ENCODE results near the gene SLC51A. TPM values are rescaled to one million over a fixed set of nuclear protein-coding genes. Genes with fewer than 3 reads are reported as not detected.

The SLC51A gene
- total RNA-seq, 1 experiment from 2014 or later, result not detected

DNA sequence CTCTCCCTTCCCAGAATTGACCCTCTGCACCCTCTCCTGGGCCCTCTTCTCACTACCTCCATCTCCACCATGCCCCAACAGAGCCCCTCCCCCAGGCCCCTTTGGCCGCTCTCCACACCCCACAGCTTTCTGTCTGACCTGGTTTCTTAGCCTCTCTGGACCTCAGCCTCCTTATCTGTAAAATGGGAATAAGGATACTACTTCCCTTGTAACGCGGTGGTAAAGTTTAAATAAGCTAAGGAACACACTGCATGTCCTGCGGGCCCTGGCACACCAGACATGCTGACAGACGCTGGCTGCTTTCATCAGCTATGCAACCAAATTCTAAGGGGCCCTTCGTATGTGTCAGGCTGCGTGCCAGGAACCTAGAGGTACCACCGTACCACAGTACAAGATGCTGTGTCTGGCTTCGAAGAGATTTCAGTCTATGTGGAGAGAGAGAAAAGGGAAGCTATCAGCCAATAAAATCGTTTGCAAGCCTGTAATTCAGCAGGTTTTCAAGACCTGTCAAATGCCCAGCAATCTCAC is 777 bp upstream of the SLC51A start:
- no peak for DNase-seq (ENCODE audit: low spot score)

DNA sequence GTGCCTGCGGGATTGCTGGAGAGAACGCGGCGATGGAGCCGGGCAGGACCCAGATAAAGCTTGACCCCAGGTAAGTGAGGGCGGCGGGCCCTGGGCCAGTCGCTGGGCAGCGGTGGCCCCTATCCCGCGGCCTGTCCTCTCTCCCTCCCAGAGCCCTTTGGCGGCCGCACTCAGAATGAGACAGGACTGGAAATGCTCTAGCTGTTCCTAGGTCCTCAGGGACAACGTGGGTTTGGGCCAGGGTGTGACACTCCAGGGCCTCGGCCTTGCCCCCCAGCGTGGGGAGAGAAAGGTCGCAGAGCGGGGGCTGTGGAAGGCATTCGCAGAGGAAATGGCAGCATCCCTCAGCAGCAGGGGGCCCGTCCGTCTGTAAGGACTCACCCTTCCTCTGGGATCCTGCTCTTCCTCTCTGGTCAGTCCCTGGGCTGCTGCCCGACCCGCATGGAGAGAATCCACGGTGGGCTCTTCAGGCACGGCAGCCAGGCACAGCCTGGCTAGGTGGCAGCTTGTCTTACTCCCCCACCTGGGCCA is 412 bp downstream of the SLC51A start:
- DNase-seq (ENCODE audit: low spot score), result no peak

- DNase-seq (ENCODE audit: low spot score), result no peak
Measured at GRCh38 chr3:196217307-196218154, 1.2 kb downstream of the SLC51A start.

GRCh38 chr3:196218155-196218712 is 1.9 kb downstream of the SLC51A start:
- DNase-seq (ENCODE audit: low spot score), result no peak

DNA sequence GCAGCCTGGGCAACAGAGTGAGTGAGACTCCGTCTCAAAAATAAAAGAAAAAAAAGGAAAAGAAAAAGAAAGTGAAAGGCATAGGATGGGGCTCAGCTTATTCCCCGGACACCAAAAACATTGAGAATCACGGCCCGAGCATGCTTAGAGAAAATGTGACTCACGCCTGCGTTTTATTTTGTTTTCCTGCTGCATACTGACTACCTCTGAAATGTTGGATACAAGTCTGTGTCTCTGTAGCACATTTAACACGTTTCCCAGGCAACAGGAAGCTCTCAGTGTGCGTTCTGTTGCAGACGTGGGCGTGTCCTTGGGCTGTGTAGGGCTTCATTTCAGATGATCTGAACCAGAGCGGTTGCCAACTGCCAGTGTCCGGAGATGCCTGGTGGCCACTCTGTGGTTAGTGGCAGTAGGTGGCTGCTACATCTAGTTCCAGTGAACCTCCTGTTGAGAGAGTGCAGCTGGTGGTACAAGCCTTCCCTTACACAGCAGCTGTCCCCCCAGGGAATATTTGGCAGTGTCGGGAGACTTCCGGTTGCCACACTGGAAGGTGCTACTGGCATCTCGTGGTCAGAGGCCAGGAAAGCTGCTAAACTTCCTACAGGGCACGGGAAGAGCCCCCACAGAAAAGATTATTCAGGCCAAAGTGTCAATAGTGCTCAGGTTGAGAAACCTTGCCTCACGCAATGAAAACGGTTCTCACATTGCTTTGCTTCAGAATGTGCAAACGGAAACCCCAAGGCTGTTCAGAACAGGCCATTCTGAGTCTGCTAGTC is 3.0 kb downstream of the SLC51A start:
- DNase-seq (ENCODE audit: low spot score), result peak; percentile 94

DNA sequence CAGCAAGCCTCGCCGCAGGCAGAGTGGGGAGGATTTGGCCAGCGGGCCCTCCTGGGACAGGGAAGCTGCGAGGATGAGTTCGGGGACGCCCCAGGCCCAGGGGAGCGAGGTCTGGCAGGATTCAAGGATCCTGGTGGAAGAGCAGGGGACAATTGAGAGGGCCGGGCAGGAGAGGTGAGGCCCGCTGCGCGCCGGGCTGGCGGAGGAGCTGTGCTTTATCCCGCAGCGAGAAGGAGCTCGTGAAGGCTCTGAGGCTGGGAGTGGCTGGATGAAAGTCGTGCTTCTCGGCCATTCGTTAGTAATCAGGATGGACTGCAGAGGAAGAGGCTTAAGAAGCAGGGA is 3.6 kb downstream of the SLC51A start:
- no peak for DNase-seq (ENCODE audit: low spot score)

- DNase-seq (ENCODE audit: low spot score), result no peak
Measured at GRCh38 chr3:196220587-196220986, 4.3 kb downstream of the SLC51A start.

- no peak for DNase-seq (ENCODE audit: low spot score)
Measured at GRCh38 chr3:196220991-196221390, 4.7 kb downstream of the SLC51A start.

GRCh38 chr3:196222876-196223595 is 6.7 kb downstream of the SLC51A start:
- no peak for DNase-seq (ENCODE audit: low spot score)

DNA sequence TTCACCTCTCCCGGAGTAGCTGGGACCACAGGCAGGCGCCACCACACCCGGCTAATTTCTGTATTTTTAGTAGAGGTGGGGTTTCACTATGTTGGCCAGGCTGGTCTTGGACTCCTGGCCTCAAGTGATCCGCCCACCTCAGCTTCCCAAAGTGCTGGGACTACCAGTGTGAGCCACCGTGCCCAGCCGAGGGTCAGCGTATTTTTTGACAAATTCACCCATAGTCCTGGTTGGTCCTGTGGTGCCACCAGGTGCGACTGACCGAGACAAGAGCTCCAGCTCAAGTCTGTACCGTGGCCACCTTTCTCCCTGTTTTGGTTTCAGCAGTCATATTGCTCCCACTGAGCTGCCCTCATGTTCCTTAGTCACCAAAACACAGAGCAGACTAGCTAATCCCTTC is 8.8 kb downstream of the SLC51A start:
- DNase-seq (ENCODE audit: low spot score), result no peak

DNA sequence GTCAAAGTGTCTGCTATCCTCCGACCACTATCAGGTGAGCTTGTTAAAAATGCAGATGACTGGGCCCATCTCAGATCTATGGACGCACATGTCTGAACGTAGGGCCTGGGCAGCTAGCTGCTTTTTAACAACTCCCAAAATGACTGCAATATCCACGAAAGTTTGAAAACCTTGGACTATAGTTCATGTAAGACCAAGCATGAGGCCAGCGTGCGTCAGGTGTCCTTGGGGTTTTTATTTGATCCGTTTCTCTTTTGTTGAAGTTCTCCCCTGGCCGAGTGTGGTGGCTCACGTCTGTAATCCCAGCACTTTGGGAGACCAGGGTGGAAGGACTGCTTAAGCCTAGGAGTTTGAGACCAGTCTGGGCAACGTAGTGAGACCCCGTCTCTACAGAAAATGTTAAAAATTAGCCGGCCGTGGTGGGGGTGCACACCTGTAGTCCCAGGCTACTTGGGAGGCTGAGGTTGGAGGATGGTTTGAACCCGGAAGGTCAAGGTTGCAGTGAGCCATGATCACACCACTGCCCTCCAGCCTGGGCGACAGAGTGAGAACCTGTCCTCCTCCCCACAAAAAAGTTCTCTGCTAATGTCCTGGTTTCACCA is 9.5 kb downstream of the SLC51A start:
- no peak for DNase-seq (ENCODE audit: low spot score)

- no peak for DNase-seq (ENCODE audit: low spot score)
Measured at GRCh38 chr3:196227121-196227561, 10.8 kb downstream of the SLC51A start.

DNA sequence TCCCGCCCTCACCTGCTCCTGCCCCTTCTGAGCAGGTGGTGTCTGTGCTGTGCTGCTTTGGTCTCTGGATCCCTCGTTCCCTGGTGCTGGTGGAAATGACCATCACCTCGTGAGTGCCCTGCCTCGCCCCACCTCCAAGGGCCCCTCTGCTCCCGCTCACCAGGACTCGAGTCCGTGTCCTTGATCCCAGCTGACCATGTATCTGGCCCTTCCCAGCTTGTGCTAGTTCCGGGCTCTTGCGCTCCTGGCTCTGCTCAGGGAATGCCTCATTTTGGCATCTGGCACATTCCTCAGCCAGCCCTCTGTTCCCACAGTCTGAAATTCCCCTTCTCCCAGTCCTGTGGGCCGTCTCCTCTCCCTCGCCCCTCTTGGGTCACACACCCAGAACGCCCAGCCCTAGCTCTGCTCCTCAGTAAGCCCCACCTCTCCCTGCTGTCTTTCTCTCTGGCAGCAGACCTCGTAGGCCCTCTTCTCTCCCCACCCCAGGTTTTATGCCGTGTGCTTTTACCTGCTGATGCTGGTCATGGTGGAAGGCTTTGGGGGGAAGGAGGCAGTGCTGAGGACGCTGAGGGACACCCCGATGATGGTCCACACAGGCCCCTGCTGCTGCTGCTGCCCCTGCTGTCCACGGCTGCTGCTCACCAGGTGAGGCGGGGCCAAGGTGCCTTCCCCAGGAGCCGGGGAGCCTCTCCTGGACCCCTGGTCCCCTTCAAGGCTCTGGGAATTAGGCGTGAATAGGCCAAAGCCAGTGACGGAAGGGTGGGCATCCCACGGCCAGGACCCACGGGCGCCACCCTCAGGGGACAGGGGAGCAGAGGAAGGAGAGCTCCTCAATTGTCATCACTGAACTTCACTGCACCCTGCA is 11.5 kb downstream of the SLC51A start:
- DNase-seq (ENCODE audit: low spot score), result no peak

- DNase-seq (ENCODE audit: low spot score), result no peak
Measured at GRCh38 chr3:196232154-196232881, 16.0 kb downstream of the SLC51A start.

GRCh38 chr3:196232882-196233251 is 16.5 kb downstream of the SLC51A start:
- DNase-seq (ENCODE audit: low spot score), result no peak

DNA sequence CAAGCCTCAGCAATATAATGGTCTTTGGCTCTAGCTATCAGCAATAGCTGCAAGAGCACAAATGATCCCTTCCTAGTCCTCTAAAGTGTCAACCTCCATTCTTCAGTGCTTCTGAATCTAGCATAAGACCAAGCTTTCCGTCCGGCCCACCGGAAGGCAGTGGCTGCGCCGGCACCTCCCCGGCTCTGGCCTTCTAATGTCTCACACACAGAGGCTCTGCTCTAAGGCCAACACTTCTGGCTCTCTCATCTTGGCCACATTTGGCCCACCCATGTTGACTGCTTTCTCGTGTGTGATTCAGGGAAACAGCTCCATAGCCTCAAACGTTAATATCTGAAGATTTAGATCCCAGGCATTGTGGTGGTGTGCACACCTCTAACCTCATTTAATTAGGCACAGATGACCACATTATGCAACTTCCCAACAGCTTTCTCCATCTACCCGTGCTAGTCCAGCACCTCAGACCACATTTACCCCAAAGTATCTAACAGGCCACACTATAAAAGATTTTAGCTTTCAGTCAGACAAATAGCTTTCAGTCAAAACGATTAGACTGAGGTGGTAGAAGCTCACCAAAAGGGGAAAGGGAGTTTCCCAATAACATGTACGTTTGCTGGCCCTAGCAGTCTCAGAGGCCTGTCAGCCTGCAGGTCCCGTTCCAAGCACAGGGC is 19.3 kb downstream of the SLC51A start:
- DNase-seq (ENCODE audit: low spot score), result no peak

DNA sequence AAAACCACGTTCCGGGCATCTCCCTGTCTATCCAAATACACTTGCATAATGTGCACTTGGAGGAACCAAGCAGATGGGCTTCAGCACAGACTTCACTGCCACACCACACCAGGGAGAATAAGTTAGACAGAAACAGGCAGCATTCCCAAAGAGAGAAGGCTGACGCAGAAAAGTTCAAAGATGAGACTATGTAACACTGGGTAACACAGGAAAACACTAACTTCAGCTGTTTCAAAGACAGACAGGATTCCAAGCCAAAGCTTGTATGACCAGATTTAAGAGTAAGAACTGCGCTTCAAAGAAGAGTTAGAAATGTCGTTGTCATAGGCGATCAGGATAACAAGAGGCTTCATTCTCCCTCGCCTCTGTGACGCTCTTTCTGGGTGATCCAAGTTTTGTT is 19.9 kb downstream of the SLC51A start:
- no peak for DNase-seq (ENCODE audit: low spot score)

GRCh38 chr3:196237203-196237602 is 20.9 kb downstream of the SLC51A start:
- DNase-seq (ENCODE audit: low spot score), result no peak

Measured in H4 (cell line).